Trophoblast cell (in vitro differentiated cells and primary cell): ENCODE data around the gene MACROD2.

Experiments used
- DNase-seq, 2 donors: peaks; one replicate each; pipeline ENCODE4 v3.0.0-alpha.2; 2016
- H2AFZ ChIP-seq: 2 replicates; pipeline ENCODE4 v1.6.1; 2013; ENCODE audit warnings: low read length, moderate library complexity, mild to moderate bottlenecking; ENCODE audit not compliant: insufficient read depth, poor library complexity
- H2AK5ac ChIP-seq: 2 replicates; pipeline ENCODE4 v1.6.1; 2013; ENCODE audit warnings: mild to moderate bottlenecking, low read length
- H2BK120ac ChIP-seq: 2 replicates; pipeline ENCODE4 v1.6.1; 2013; ENCODE audit warnings: low read length, mild to moderate bottlenecking, moderate library complexity; ENCODE audit not compliant: insufficient read depth, poor library complexity
- H2BK12ac ChIP-seq: 2 replicates; pipeline ENCODE4 v1.6.1; 2013; ENCODE audit warnings: mild to moderate bottlenecking, low read length, moderate library complexity
- H2BK5ac ChIP-seq: 2 replicates; pipeline ENCODE4 v1.6.1; 2013; ENCODE audit warnings: low read length, low read depth, moderate library complexity, mild to moderate bottlenecking; ENCODE audit not compliant: poor library complexity
- H3K14ac ChIP-seq: 2 replicates; pipeline ENCODE4 v1.6.1; 2013; ENCODE audit warnings: mild to moderate bottlenecking, low read length
- H3K18ac ChIP-seq: 2 replicates; pipeline ENCODE4 v1.6.1; 2013; ENCODE audit warnings: mild to moderate bottlenecking, low read length
- H3K23ac ChIP-seq: 2 replicates; pipeline ENCODE4 v1.6.1; 2013; ENCODE audit warnings: low read length
- H3K27ac ChIP-seq: 2 replicates; pipeline ENCODE4 v1.5.1; 2013; ENCODE audit warnings: low read depth, mild to moderate bottlenecking, inconsistent platforms, low read length, moderate library complexity
- H3K27me3 ChIP-seq: 2 replicates; pipeline ENCODE4 v1.6.1; 2013; ENCODE audit warnings: inconsistent platforms, mild to moderate bottlenecking, low read length, moderate library complexity; ENCODE audit not compliant: insufficient read depth
- H3K36me3 ChIP-seq, 2 experiments: 1 replicate in 1 of 2; 2 replicates in 1 of 2; pipeline ENCODE4 v1.6.1; 2013; ENCODE audit warnings: low read length in 2 of 2, mild to moderate bottlenecking in 2 of 2, moderate library complexity in 1 of 2; ENCODE audit not compliant: insufficient read depth in 2 of 2, control insufficient read depth in 1 of 2
- H3K4ac ChIP-seq: 2 replicates; pipeline ENCODE4 v1.6.1; 2013; ENCODE audit warnings: low read depth, mild to moderate bottlenecking, low read length, moderate library complexity
- H3K4me1 ChIP-seq, 2 experiments: 1 replicate in 1 of 2; 2 replicates in 1 of 2; pipeline ENCODE4 v1.6.1; 2013; ENCODE audit warnings: low read length in 2 of 2, mild to moderate bottlenecking in 2 of 2, moderate library complexity in 1 of 2; ENCODE audit not compliant: insufficient read depth in 2 of 2, control insufficient read depth in 1 of 2
- H3K4me2 ChIP-seq: 2 replicates; pipeline ENCODE4 v1.6.1; 2013; ENCODE audit warnings: inconsistent platforms, mild to moderate bottlenecking, low read length, moderate library complexity
- H3K4me3 ChIP-seq: 2 replicates; pipeline ENCODE4 v1.5.1; 2013; ENCODE audit warnings: mild to moderate bottlenecking, low read depth, low read length, inconsistent platforms
- H3K79me1 ChIP-seq: one replicate; pipeline ENCODE4 v1.6.1; 2013; ENCODE audit warnings: low read length
- H3K79me2 ChIP-seq: 2 replicates; pipeline ENCODE4 v1.6.1; 2013; ENCODE audit warnings: low read length, mild to moderate bottlenecking; ENCODE audit not compliant: control insufficient read depth, insufficient read depth, poor library complexity
- H3K9ac ChIP-seq: 2 replicates; pipeline ENCODE4 v1.6.1; 2013; ENCODE audit warnings: mild to moderate bottlenecking, low read length
- H3K9me3 ChIP-seq: 2 replicates; pipeline ENCODE4 v1.6.1; 2013; ENCODE audit warnings: low read depth, mild to moderate bottlenecking, control low read depth, inconsistent platforms, low read length; ENCODE audit not compliant: insufficient read depth
- H4K12ac ChIP-seq: 2 replicates; pipeline ENCODE4 v1.6.1; 2013; ENCODE audit warnings: low read depth, mild to moderate bottlenecking, low read length, moderate library complexity
- H4K8ac ChIP-seq: 2 replicates; pipeline ENCODE4 v1.6.1; 2013; ENCODE audit warnings: low read depth, mild to moderate bottlenecking, low read length, moderate library complexity
- H4K91ac ChIP-seq: one replicate; pipeline ENCODE4 v1.6.1; 2013; ENCODE audit warnings: low read depth, mild to moderate bottlenecking, low read length, moderate library complexity
- WGBS: extraction: QIAGEN DNeasy Blood & Tissue Kit; methylation state at CpG from one replicate; pipeline ENCODE4 v1.1.7; 2013; ENCODE audit warnings: missing lambda C conversion rate; ENCODE audit not compliant: insufficient read length, insufficient coverage; ENCODE audit errors: extremely low coverage; 5-methylcytosine and 5-hydroxymethylcytosine counted together

Gene MACROD2

GRCh38 chr20:15859061-15859460, 1863.7 kb downstream of the MACROD2 start:
- Histone ChIP-seq H2AFZ (no peak overlapping the region), H2BK120ac (no peak overlapping the region), H2BK5ac (no peak overlapping the region), H3K27ac (no peak overlapping the region), H3K79me1 (no peaks in the 10 kb centered on the region), H3K79me2 (no peaks in the 10 kb centered on the region), H3K14ac (no peak overlapping the region), H3K9me3 (no peaks in the 10 kb centered on the region), H4K8ac (no peak overlapping the region), H3K4me1 (peaks cover 0 to 2% of the 10 kb centered on the region in 2 experiments), H3K27me3 (no peaks in the 10 kb centered on the region), H2BK12ac (no peak overlapping the region), H2AK5ac (no peak overlapping the region), H4K91ac (no peak overlapping the region), H3K36me3 (no peaks in the 10 kb centered on the region), H4K12ac (no peak overlapping the region), H3K4ac (no peak overlapping the region), H3K4me2 (no peak overlapping the region), H3K9ac (no peak overlapping the region), H3K18ac (no peak overlapping the region), H3K4me3 (no peak overlapping the region), H3K23ac (no peak overlapping the region)
- no CpG with 5 or more reads among the region's 2 CpGs for WGBS
- DNase-seq = no peak

GRCh38 chr20:15860850-15861249, 1865.5 kb downstream of the MACROD2 start:
- peaks cover 0 to 2% of the 10 kb centered on the region in 2 experiments for H3K4me1 ChIP-seq
- no peak overlapping the region for H2AFZ ChIP-seq
- H3K79me1 ChIP-seq = no peaks in the 10 kb centered on the region
- no peak for DNase-seq
- no peak overlapping the region for H4K8ac ChIP-seq
- H3K4ac ChIP-seq = no peak overlapping the region
- H3K18ac ChIP-seq = no peak overlapping the region
- H3K27ac ChIP-seq = no peak overlapping the region
- H2AK5ac ChIP-seq = no peak overlapping the region
- no peak overlapping the region for H3K9ac ChIP-seq
- H3K27me3 ChIP-seq = no peaks in the 10 kb centered on the region
- H2BK5ac ChIP-seq = no peak overlapping the region
- no CpG with 5 or more reads among the region's 2 CpGs for WGBS
- no peak overlapping the region for H4K91ac ChIP-seq
- H3K4me2 ChIP-seq = no peak overlapping the region
- no peak overlapping the region for H4K12ac ChIP-seq
- H3K79me2 ChIP-seq = no peaks in the 10 kb centered on the region
- H3K36me3 ChIP-seq = no peaks in the 10 kb centered on the region
- H2BK12ac ChIP-seq = no peak overlapping the region
- H3K14ac ChIP-seq = no peak overlapping the region
- no peak overlapping the region for H3K4me3 ChIP-seq
- no peaks in the 10 kb centered on the region for H3K9me3 ChIP-seq
- H3K23ac ChIP-seq = no peak overlapping the region
- no peak overlapping the region for H2BK120ac ChIP-seq

- Histone ChIP-seq H2BK12ac (no peak overlapping the region), H3K36me3 (no peaks in the 10 kb centered on the region), H3K23ac (no peak overlapping the region), H4K8ac (no peak overlapping the region), H3K4me2 (no peak overlapping the region), H3K27me3 (no peaks in the 10 kb centered on the region), H3K4ac (no peak overlapping the region), H3K9ac (no peak overlapping the region), H3K79me1 (no peaks in the 10 kb centered on the region), H3K9me3 (no peaks in the 10 kb centered on the region), H2BK5ac (no peak overlapping the region), H3K18ac (no peak overlapping the region), H4K91ac (no peak overlapping the region), H2AFZ (no peak overlapping the region), H2BK120ac (no peak overlapping the region), H3K79me2 (no peaks in the 10 kb centered on the region), H3K27ac (no peak overlapping the region), H2AK5ac (no peak overlapping the region), H3K4me1 (peaks cover 0 to 2% of the 10 kb centered on the region in 2 experiments), H4K12ac (no peak overlapping the region), H3K14ac (no peak overlapping the region), H3K4me3 (no peak overlapping the region)
- WGBS = no CpG with 5 or more reads among the region's 4 CpGs
- DNase-seq = no peak
Observed at GRCh38 chr20:15862178-15862577, 1866.9 kb downstream of the MACROD2 start.

- Histone ChIP-seq H2BK12ac (no peak overlapping the region), H4K12ac (no peak overlapping the region), H3K23ac (no peak overlapping the region), H2BK120ac (no peak overlapping the region), H3K4me3 (no peak overlapping the region), H3K9ac (no peak overlapping the region), H3K79me1 (no peaks in the 10 kb centered on the region), H3K79me2 (no peaks in the 10 kb centered on the region), H3K9me3 (no peaks in the 10 kb centered on the region), H3K14ac (no peak overlapping the region), H2AK5ac (no peak overlapping the region), H3K27ac (no peak overlapping the region), H3K36me3 (no peaks in the 10 kb centered on the region), H4K8ac (no peak overlapping the region), H3K4me1 (peaks cover 0 to 2% of the 10 kb centered on the region in 2 experiments), H3K18ac (no peak overlapping the region), H3K4me2 (no peak overlapping the region), H3K27me3 (no peaks in the 10 kb centered on the region), H4K91ac (no peak overlapping the region), H2BK5ac (no peak overlapping the region), H3K4ac (no peak overlapping the region), H2AFZ (no peak overlapping the region)
- no peak for DNase-seq
Observed at GRCh38 chr20:15863735-15864134, 1868.4 kb downstream of the MACROD2 start.
